DOHH2 (cell line): ENCODE data around the gene COTL1.

ENCODE experiments used
- CTCF ChIP-seq: fragments of 200-600 bp; sonication (generic); IDR thresholded peaks from one replicate; pipeline ENCODE4 v1.5.1; 2014; ENCODE audit warnings: antibody characterized with exemption, mild to moderate bottlenecking, low read depth, low read length; ENCODE audit not compliant: poor library complexity, severe bottlenecking
- EZH2phosphoT487 ChIP-seq: fragments of 200-600 bp; sonication (generic); IDR thresholded peaks from 2 replicates; pipeline ENCODE4 v1.6.1; 2017; ENCODE audit warnings: borderline replicate concordance, mild to moderate bottlenecking, antibody characterized with exemption, low read length, moderate library complexity, mixed read lengths

DNA sequence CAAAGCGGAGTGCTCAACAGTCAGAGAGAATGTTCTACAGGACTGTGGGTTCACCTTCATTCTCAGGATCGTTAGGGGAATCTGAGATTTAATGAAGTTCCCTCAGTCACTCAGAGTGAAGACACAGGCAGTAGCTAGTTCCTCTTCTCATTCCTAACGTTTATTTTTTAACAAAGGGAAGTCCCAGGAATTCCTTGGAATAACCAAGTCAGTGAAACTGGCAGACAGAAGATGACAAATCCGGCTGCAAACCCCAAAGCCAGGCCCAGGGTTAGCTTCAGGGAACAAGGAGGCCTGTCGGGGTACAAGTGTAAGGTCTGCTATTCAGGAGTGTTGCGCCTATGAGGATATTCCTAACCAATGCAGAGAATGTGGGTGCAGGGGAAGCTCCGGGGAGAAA, 42.0 kb downstream of the COTL1 start:
- TF ChIP-seq CTCF (no peak), EZH2phosphoT487 (no peak)
